ENCODE results near the gene FYCO1.
"Not testable (repeated sequence)": the region's sequence is repeated elsewhere in the genome, so short reads cannot be mapped to it uniquely, and the experiment has no call there.

Gene FYCO1

GRCh38 chr3:45995236-45996192 is at the start of gene FYCO1:
FYCO1 (minus strand) TSS chr3:45995824; CDS start chr3:45984910, 10,914 bp downstream.
- peak; percentile 68 for DNase-seq (ENCODE audit: low read depth)

GRCh38 chr3:46038916-46039315 is 43.3 kb upstream of the FYCO1 start:
- no peak for DNase-seq (ENCODE audit: low read depth)

- not testable (repeated sequence) for DNase-seq (ENCODE audit: low read depth)
Observed at GRCh38 chr3:46038071-46038470, 42.4 kb upstream of the FYCO1 start.

- DNase-seq (ENCODE audit: low read depth) = no peak
Observed at GRCh38 chr3:46036191-46036590, 40.6 kb upstream of the FYCO1 start.

GRCh38 chr3:46031747-46032146 is 36.1 kb upstream of the FYCO1 start:
- no peak for DNase-seq (ENCODE audit: low read depth)

GRCh38 chr3:46031269-46031668 is 35.6 kb upstream of the FYCO1 start:
- DNase-seq (ENCODE audit: low read depth) = no peak

- no peak for DNase-seq (ENCODE audit: low read depth)
Observed at GRCh38 chr3:46030626-46031025, 35.0 kb upstream of the FYCO1 start.

GRCh38 chr3:46029953-46030543 is 34.4 kb upstream of the FYCO1 start:
- no peak for DNase-seq (ENCODE audit: low read depth)

- no peak for DNase-seq (ENCODE audit: low read depth)
Observed at GRCh38 chr3:46027736-46028397, 32.2 kb upstream of the FYCO1 start.

GRCh38 chr3:46027021-46027705 is 31.5 kb upstream of the FYCO1 start, which contains the start of gene XCR1:
XCR1 (minus strand) TSS chr3:46027483; CDS start chr3:46021947, 5,536 bp downstream.
- DNase-seq (ENCODE audit: low read depth) = no peak

GRCh38 chr3:46025139-46025538 is 29.5 kb upstream of the FYCO1 start:
- no peak for DNase-seq (ENCODE audit: low read depth)

- DNase-seq (ENCODE audit: low read depth) = no peak
Observed at GRCh38 chr3:46024131-46024530, 28.5 kb upstream of the FYCO1 start.

GRCh38 chr3:46022909-46023785 is 27.5 kb upstream of the FYCO1 start:
- no peak for DNase-seq (ENCODE audit: low read depth)

GRCh38 chr3:46021516-46021915 is 25.9 kb upstream of the FYCO1 start:
- DNase-seq (ENCODE audit: low read depth) = no peak

GRCh38 chr3:46020766-46021510 is 25.3 kb upstream of the FYCO1 start:
- no peak for DNase-seq (ENCODE audit: low read depth)

GRCh38 chr3:46019707-46020106 is 24.1 kb upstream of the FYCO1 start:
- DNase-seq (ENCODE audit: low read depth) = no peak

- DNase-seq (ENCODE audit: low read depth) = no peak
Observed at GRCh38 chr3:46017720-46018119, 22.1 kb upstream of the FYCO1 start.

- no peak for DNase-seq (ENCODE audit: low read depth)
Observed at GRCh38 chr3:46013316-46014094, 17.9 kb upstream of the FYCO1 start.

- DNase-seq (ENCODE audit: low read depth) = no peak
Observed at GRCh38 chr3:46012246-46012645, 16.6 kb upstream of the FYCO1 start.

All from HS-27A (cell line).